H1 (cell line): ENCODE measurements around the gene PTS. TPM values are rescaled to one million over a fixed set of nuclear protein-coding genes. Genes with fewer than 3 reads are reported as not detected.

Source experiments
- CTCF ChIA-PET: fragments of 300-600 bp; sonication (Branson Sonifier 250); formaldehyde crosslinking; loops from one replicate; lab custom pipeline; 2021; ENCODE audit not compliant: partially characterized antibody; lab: Charles Lee
- POLR2A ChIA-PET: fragments of 300-600 bp; sonication (Branson Sonifier 250); formaldehyde crosslinking; loops from one replicate; lab custom pipeline; 2021; ENCODE audit warnings: inconsistent platforms; ENCODE audit not compliant: partially characterized antibody; lab: Charles Lee
- DNase-seq, 2 experiments: peaks; one replicate each; pipeline versions ENCODE4 v3.0.0 to v3.0.0-alpha.2; 2010 to 2022; ENCODE audit warnings: low spot score in 2 of 2, low read depth in 1 of 2, mixed read lengths in 1 of 2
- FAIRE-seq: peaks from 2 replicates; lab custom pipeline; 2011; peaks lifted over from hg19 to GRCh38; lab: Jason Lieb, UNC
- H2AFZ ChIP-seq: 2 replicates; pipeline ENCODE4 v1.8.1; 2012; ENCODE audit warnings: low read length, inconsistent platforms
- H2AK5ac ChIP-seq: 2 replicates; pipeline ENCODE4 v1.6.1; 2013; ENCODE audit warnings: low read depth, low read length
- H2BK120ac ChIP-seq: replicated peaks from 2 replicates; pipeline ENCODE3; 2013; ENCODE audit warnings: low read depth, low read length, inconsistent platforms
- H2BK12ac ChIP-seq: 2 replicates; pipeline ENCODE4 v1.6.1; 2013; ENCODE audit warnings: low read depth, low read length
- H2BK15ac ChIP-seq: 2 replicates; pipeline ENCODE4 v1.6.1; 2013; ENCODE audit warnings: low read length
- H2BK20ac ChIP-seq: 2 replicates; pipeline ENCODE4 v1.6.1; 2013; ENCODE audit warnings: low read length
- H2BK5ac ChIP-seq: 2 replicates; pipeline ENCODE4 v1.6.1; 2013; ENCODE audit warnings: low read depth, low read length
- H3K14ac ChIP-seq: 2 replicates; pipeline ENCODE4 v1.6.1; 2013; ENCODE audit warnings: inconsistent platforms; ENCODE audit not compliant: insufficient read length
- H3K18ac ChIP-seq: 2 replicates; pipeline ENCODE4 v1.6.1; 2013; ENCODE audit warnings: low read length; ENCODE audit errors: extremely low read depth
- H3K23ac ChIP-seq: 2 replicates; pipeline ENCODE4 v1.6.1; 2013; ENCODE audit warnings: inconsistent platforms; ENCODE audit not compliant: insufficient read length
- H3K23me2 ChIP-seq: 2 replicates; pipeline ENCODE4 v1.6.1; 2013; ENCODE audit warnings: low read depth, low read length
- H3K27ac ChIP-seq: 2 replicates; pipeline ENCODE4 v1.6.1; 2011; ENCODE audit warnings: low read depth, low read length, inconsistent platforms
- H3K27me3 ChIP-seq, 4 experiments: replicated peaks in 1 of 4; 1 replicate in 1 of 4; 2 replicates in 3 of 4; pipeline versions ENCODE4 v1.6.1 to v1.8.1; 2011 to 2013; ENCODE audit warnings: low read length in 3 of 4, mild to moderate bottlenecking in 3 of 4, inconsistent platforms in 2 of 4, mixed read lengths in 2 of 4, moderate library complexity in 1 of 4; ENCODE audit not compliant: control insufficient read depth in 3 of 4, insufficient read depth in 3 of 4; ENCODE audit errors: extremely low read depth in 1 of 4
- H3K36me3 ChIP-seq, 4 experiments: 2 replicates each; pipeline versions ENCODE4 v1.6.1 to v1.8.1; 2011 to 2013; ENCODE audit warnings: mild to moderate bottlenecking in 4 of 4, low read length in 3 of 4, moderate library complexity in 2 of 4, control low read depth in 1 of 4, inconsistent platforms in 1 of 4; ENCODE audit not compliant: insufficient read depth in 4 of 4, control insufficient read depth in 2 of 4
- H3K4ac ChIP-seq: replicated peaks from 2 replicates; pipeline ENCODE3; 2013; ENCODE audit warnings: low read length, low read depth, mixed read lengths, inconsistent platforms; ENCODE audit not compliant: insufficient read length
- H3K4me1 ChIP-seq, 4 experiments: replicated peaks in 1 of 4; 1 replicate in 1 of 4; 2 replicates in 3 of 4; pipeline versions ENCODE4 v1.6.1 to v1.8.1; 2011 to 2013; ENCODE audit warnings: low read length in 3 of 4, inconsistent platforms in 2 of 4, mixed read lengths in 1 of 4; ENCODE audit not compliant: insufficient read depth in 4 of 4, control insufficient read depth in 3 of 4
- H3K4me2 ChIP-seq, 2 experiments: 2 replicates each; pipeline versions ENCODE4 v1.6.1 to v1.8.1; 2011 to 2013; ENCODE audit warnings: low read depth in 2 of 2, low read length in 2 of 2, control low read depth in 1 of 2, inconsistent platforms in 1 of 2, mild to moderate bottlenecking in 1 of 2; ENCODE audit not compliant: insufficient read depth in 1 of 2
- H3K4me3 ChIP-seq, 4 experiments: fragments of 200-600, 300-600 bp in 1 of 4; sonication (generic), shearing (Covaris generic), sonication (Bioruptor Twin) in 1 of 4; 2 replicates each; pipeline versions ENCODE4 v1.5.1 to v1.8.1; 2011 to 2016; ENCODE audit warnings: low read length in 4 of 4, low read depth in 3 of 4, control low read depth in 2 of 4, inconsistent platforms in 2 of 4, mild to moderate bottlenecking in 2 of 4, mixed read lengths in 1 of 4, moderate library complexity in 1 of 4; ENCODE audit not compliant: insufficient read depth in 2 of 4; ENCODE audit errors: extremely low read depth in 1 of 4
- H3K56ac ChIP-seq: replicated peaks from 2 replicates; pipeline ENCODE3; 2013; ENCODE audit warnings: low read depth, mild to moderate bottlenecking, mixed read lengths, low read length, inconsistent platforms; ENCODE audit not compliant: insufficient read length
- H3K79me1 ChIP-seq: 2 replicates; pipeline ENCODE4 v1.6.1; 2013; ENCODE audit warnings: low read depth, low read length, control low read depth
- H3K79me2 ChIP-seq, 2 experiments: 2 replicates each; pipeline versions ENCODE4 v1.6.1 to v1.8.1; 2012 to 2013; ENCODE audit warnings: low read length in 2 of 2, mild to moderate bottlenecking in 2 of 2, inconsistent platforms in 1 of 2; ENCODE audit not compliant: insufficient read depth in 2 of 2, control insufficient read depth in 1 of 2
- H3K9ac ChIP-seq, 4 experiments: replicated peaks in 1 of 4; 1 replicate in 1 of 4; 2 replicates in 3 of 4; pipeline versions ENCODE4 v1.6.1 to v1.8.1; 2011 to 2013; ENCODE audit warnings: low read depth in 3 of 4, low read length in 3 of 4, control low read depth in 2 of 4, mild to moderate bottlenecking in 2 of 4, moderate library complexity in 2 of 4, inconsistent platforms in 1 of 4; ENCODE audit errors: extremely low read depth in 1 of 4
- H3K9me3 ChIP-seq, 2 experiments: 2 replicates each; pipeline versions ENCODE4 v1.6.1 to v1.8.1; 2012 to 2013; ENCODE audit warnings: mild to moderate bottlenecking in 2 of 2, moderate library complexity in 2 of 2, control low read depth in 1 of 2, inconsistent platforms in 1 of 2, low read depth in 1 of 2, low read length in 1 of 2, mixed read lengths in 1 of 2; ENCODE audit not compliant: insufficient read depth in 2 of 2
- H4K20me1 ChIP-seq, 2 experiments: replicated peaks in 1 of 2; 2 replicates each; pipeline versions ENCODE3 to v1.8.1; 2011 to 2013; ENCODE audit warnings: inconsistent platforms in 2 of 2, low read length in 2 of 2, mild to moderate bottlenecking in 1 of 2; ENCODE audit not compliant: insufficient read depth in 2 of 2, control insufficient read depth in 1 of 2
- H4K5ac ChIP-seq: 2 replicates; pipeline ENCODE4 v1.6.1; 2013; ENCODE audit warnings: low read length, low read depth, mixed read lengths, inconsistent platforms; ENCODE audit not compliant: insufficient read length
- H4K8ac ChIP-seq: 2 replicates; pipeline ENCODE4 v1.8.0; 2013; ENCODE audit warnings: mild to moderate bottlenecking, moderate library complexity, low read length, inconsistent platforms; ENCODE audit not compliant: insufficient read depth; ENCODE audit errors: extremely low read depth
- H4K91ac ChIP-seq: replicated peaks from 2 replicates; pipeline ENCODE3; 2013; ENCODE audit warnings: low read length, mixed read lengths, inconsistent platforms; ENCODE audit not compliant: insufficient read length
- CEBPB ChIP-seq: IDR thresholded peaks from 2 replicates; pipeline ENCODE4 v1.6.1; 2012; ENCODE audit warnings: low read depth, low read length
- CTCF ChIP-seq, 3 experiments: IDR thresholded peaks; 1 replicate in 2 of 3; 2 replicates in 1 of 3; pipeline versions ENCODE4 v1.5.1 to v1.6.1; 2011; ENCODE audit warnings: low read length in 3 of 3, mild to moderate bottlenecking in 3 of 3, inconsistent platforms in 2 of 3, low read depth in 1 of 3, moderate library complexity in 1 of 3; ENCODE audit not compliant: insufficient read depth in 1 of 3; ENCODE audit errors: control extremely low read depth in 1 of 3
- EP300 ChIP-seq, 2 experiments: IDR thresholded peaks; 1 replicate in 1 of 2; 2 replicates in 1 of 2; pipeline ENCODE4 v1.6.1; 2011 to 2012; ENCODE audit warnings: low read depth in 2 of 2, low read length in 2 of 2, mild to moderate bottlenecking in 2 of 2, borderline replicate concordance in 1 of 2, inconsistent platforms in 1 of 2, moderate library complexity in 1 of 2
- FOSL1 ChIP-seq: IDR thresholded peaks from 2 replicates; pipeline ENCODE4 v1.6.1; 2011; ENCODE audit warnings: mild to moderate bottlenecking, low read depth, low read length, moderate library complexity; ENCODE audit not compliant: insufficient read depth
- KDM5A ChIP-seq: fragments of 200-600 bp; IDR thresholded peaks from 2 replicates; pipeline ENCODE4 v1.7.1; 2012; ENCODE audit warnings: mild to moderate bottlenecking, low read length, inconsistent platforms, mixed read lengths
- MAFK ChIP-seq: IDR thresholded peaks from 2 replicates; pipeline ENCODE4 v1.6.1; 2012; ENCODE audit warnings: low read depth, mild to moderate bottlenecking, improper control_type of control experiment, low read length
- POLR2A ChIP-seq, 2 experiments: IDR thresholded peaks; 1 replicate in 1 of 2; 2 replicates in 1 of 2; pipeline ENCODE4 v1.6.1; 2011; ENCODE audit warnings: low read depth in 2 of 2, low read length in 2 of 2, mild to moderate bottlenecking in 2 of 2; ENCODE audit errors: control extremely low read depth in 1 of 2
- SP2 ChIP-seq: IDR thresholded peaks from 2 replicates; pipeline ENCODE4 v1.6.1; 2012; ENCODE audit warnings: mild to moderate bottlenecking, low read length, inconsistent platforms
- SRF ChIP-seq: IDR thresholded peaks from 2 replicates; pipeline ENCODE4 v1.6.1; 2011; ENCODE audit warnings: mild to moderate bottlenecking, low read depth, low read length, moderate library complexity
- TAF1 ChIP-seq: IDR thresholded peaks from 2 replicates; pipeline ENCODE4 v1.6.1; 2011; ENCODE audit warnings: mild to moderate bottlenecking, low read depth, low read length
- TAF7 ChIP-seq: optimal IDR thresholded peaks from 2 replicates; pipeline ENCODE3; 2011; ENCODE audit warnings: low read depth, mild to moderate bottlenecking, inconsistent platforms, low read length, moderate library complexity, borderline replicate concordance
- TEAD4 ChIP-seq: IDR thresholded peaks from 2 replicates; pipeline ENCODE4 v1.6.1; 2012; ENCODE audit warnings: low read depth, low read length, inconsistent platforms, mixed read lengths
- WGBS, 2 experiments: shearing (Covaris generic) in 1 of 2; methylation state at CpG; one replicate each; pipeline versions ENCODE4 v1.1.6 to v1.1.7; 2013 to 2015; ENCODE audit warnings: low lambda C conversion rate in 2 of 2, mixed read lengths in 2 of 2, inconsistent platforms in 1 of 2, low coverage in 1 of 2, missing lambda C conversion rate in 1 of 2; ENCODE audit not compliant: insufficient replicate concordance in 2 of 2, insufficient coverage in 1 of 2, insufficient read length in 1 of 2; ENCODE audit errors: extremely low coverage in 1 of 2, missing lambda C conversion rate in 1 of 2; 5-methylcytosine and 5-hydroxymethylcytosine counted together
- polyA plus RNA-seq, 7 experiments: library from polyadenylated mRNA; depleted of rRNA in 3 of 7; stranded (reverse) in 5 of 7; unstranded in 2 of 7; fragments of >200 nt in 5 of 7; fragments of 200-250 nt in 2 of 7; gene quantifications; 1 replicate in 5 of 7; 2 replicates in 1 of 7; 4 replicates in 1 of 7; pipeline versions ENCODE4 v1.2.1 to v1.2.3, GENCODE V29; 2011 to 2013; ENCODE audit warnings: missing spikeins in 2 of 7, mixed read lengths in 2 of 7
- total RNA-seq: library from RNA; stranded (reverse); fragmentation: NEBNext Ultra II Directional; extraction: Animal tissue kit (Norgen Biotek cat#: 25700); gene quantifications from 2 replicates; pipeline ENCODE4 v1.2.1, GENCODE V29; 2021

The PTS gene
- total and polyA plus RNA-seq, 2 of the 8 experiments (the other 6 are each of a cell fraction or from before 2014, with no cell fraction given) = 18.3 to 25.9 TPM

GRCh38 chr11:112277029-112277428 is 50.8 kb downstream of the PTS start:
- Histone ChIP-seq H3K18ac (no peak overlapping the region), H2BK5ac (no peak overlapping the region), H3K14ac (no peak overlapping the region), H3K4me2 (no peak overlapping the region), H3K36me3 (no peaks in the 10 kb centered on the region), H3K27ac (no peak overlapping the region), H3K27me3 (peaks cover 0 to 4% (median 2%) of the 10 kb centered on the region in 4 experiments; a peak in 2 of 7 replicates), H3K79me1 (no peaks in the 10 kb centered on the region), H2BK15ac (no peak overlapping the region), H2BK20ac (no peak overlapping the region), H2AFZ (no peak overlapping the region), H3K79me2 (no peaks in the 10 kb centered on the region), H2BK12ac (no peak overlapping the region), H3K9me3 (no peaks in the 10 kb centered on the region), H4K5ac (no peak overlapping the region), H3K23ac (no peak overlapping the region), H3K4me1 (peaks cover 0 to 4% (median 1%) of the 10 kb centered on the region in 4 experiments; a peak in 4 of 7 replicates), H4K91ac (no peak overlapping the region), H4K20me1 (no peaks in the 10 kb centered on the region), H3K56ac (no peak overlapping the region), H2BK120ac (no peak overlapping the region), H2AK5ac (no peak overlapping the region), H4K8ac (no peak overlapping the region), H3K4ac (no peak overlapping the region), H3K4me3 (no peak overlapping the region), H3K23me2 (peaks cover 2% of the 10 kb centered on the region; the same call in 1 of the 2 replicates), H3K9ac (no peak overlapping the region)
- no peak for FAIRE-seq
- ChIA-PET POLR2A (interaction anchor here (1.1 kb wide), 1 partner anchor 51 kb away, joined by 4 read pairs; the partner anchor contains the start of gene PTS), CTCF (interaction anchor here (1.1 to 14.7 kb wide), 4 partner anchors 8 to 62 kb away, joined by 3 to 257 read pairs (median 4); no protein-coding TSS in a partner anchor)
- no peak for DNase-seq
- 92% methylated on average over 1 of the region's 1 CpG; no CpG with 5 or more reads in 1 of the 2 experiments for WGBS, 2 experiments
- TF ChIP-seq FOSL1 (no peak), SP2 (no peak), KDM5A (no peak), CEBPB (no peak), TAF7 (no peak), EP300 (IDR thresholded peaks at IDR 0.05; ENCODE audit: borderline replicate concordance in 1 of 2, low read depth in 2 of 2, low read length in 2 of 2) (no peak), CTCF (IDR thresholded peaks at IDR 0.05; ENCODE audit: control extremely low read depth in 1 of 3, insufficient read depth in 1 of 3, low read depth in 1 of 3, low read length in 3 of 3) (no peak), TAF1 (no peak), MAFK (no peak), POLR2A (IDR thresholded peaks at IDR 0.05; ENCODE audit: control extremely low read depth in 1 of 2, low read depth in 2 of 2, low read length in 2 of 2) (no peak), TEAD4 (no peak), SRF (no peak)
